PC-9 (cell line): ENCODE data around the gene MYBPH.

Experiments
- CTCF ChIP-seq: fragments of 200-600 bp; sonication (generic); conservative IDR thresholded peaks from 2 replicates; pipeline ENCODE4 v1.6.1; 2017; ENCODE audit warnings: mixed run types, antibody characterized with exemption, mild to moderate bottlenecking, moderate library complexity
- EZH2 ChIP-seq: fragments of 200-600 bp; sonication (generic); IDR thresholded peaks from 2 replicates; pipeline ENCODE4 v1.8.0; 2017; ENCODE audit warnings: antibody characterized with exemption, low read depth

DNA sequence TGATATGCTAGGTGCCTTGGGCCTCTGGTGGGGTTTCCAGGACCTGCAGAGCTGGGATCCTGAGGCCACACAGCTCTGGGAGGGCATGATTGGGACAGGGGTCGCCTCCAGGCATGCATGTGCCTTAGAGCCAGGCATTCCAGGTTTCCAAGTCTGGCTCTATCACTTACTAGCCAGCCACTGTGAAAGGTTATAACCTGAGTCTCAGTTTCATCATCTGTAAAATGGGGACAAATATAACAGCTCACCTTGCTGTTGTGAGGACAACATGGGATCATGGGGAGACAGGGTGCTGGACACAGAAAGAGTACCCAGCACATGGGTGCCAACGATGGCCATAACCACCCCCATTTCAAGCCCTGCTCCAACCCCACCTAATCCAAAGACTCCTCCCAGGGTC is 8.2 kb upstream of the MYBPH start:
- TF ChIP-seq CTCF: no peak
- no peak for TF ChIP-seq EZH2
